Measurements from ENCODE around the gene SOX1. TPM values are rescaled to one million over a fixed set of nuclear protein-coding genes. Genes with fewer than 3 reads are reported as not detected.

SOX1 gene
- total RNA-seq (not detected), polyA plus RNA-seq (not detected)

DNA sequence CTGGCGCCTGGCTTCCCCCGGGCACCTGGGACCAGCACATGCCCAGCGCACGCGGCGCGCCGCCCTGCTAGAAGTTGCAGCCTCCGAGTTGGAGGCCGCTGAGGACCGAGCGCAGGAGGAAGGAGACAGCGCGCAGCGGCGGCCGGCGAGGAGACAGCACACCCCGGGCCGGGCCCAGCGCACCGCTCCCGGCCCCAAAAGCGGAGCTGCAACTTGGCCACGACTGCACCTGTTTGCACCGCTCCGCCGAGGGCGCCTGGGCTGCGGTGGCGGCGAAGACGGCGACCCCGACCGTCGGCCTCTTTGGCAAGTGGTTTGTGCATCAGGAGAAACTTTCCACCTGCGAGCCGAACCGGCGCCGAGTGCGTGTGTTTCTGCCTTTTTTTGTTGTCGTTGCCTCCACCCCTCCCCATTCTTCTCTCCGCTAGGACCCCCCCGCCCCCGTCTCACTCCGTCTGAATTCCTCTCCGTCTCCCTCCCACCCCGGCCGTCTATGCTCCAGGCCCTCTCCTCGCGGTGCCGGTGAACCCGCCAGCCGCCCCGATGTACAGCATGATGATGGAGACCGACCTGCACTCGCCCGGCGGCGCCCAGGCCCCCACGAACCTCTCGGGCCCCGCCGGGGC lies at the start of gene SOX1:
Gene SOX1 (plus strand): TSS at position 34 of the 626 bp plus-strand sequence. CDS start 510 bp downstream, at position 544.
- WGBS, result 7% methylated on average over 66 of the region's 66 CpGs
- no peak for DNase-seq (ENCODE audit: low spot score)
- TF ChIP-seq GABPA (IDR thresholded peaks at IDR 0.05 in 1 of 2, conservative IDR thresholded peaks at IDR 0.05 in 1 of 2) (no peak), TAF1 (conservative IDR thresholded peaks at IDR 0.05) (no peak), YY1 (IDR thresholded peaks at IDR 0.05) (no peak), HNF4G (IDR thresholded peaks at IDR 0.05) (no peak), SP1 (IDR thresholded peaks at IDR 0.05) (no peak), RAD21 (IDR thresholded peaks at IDR 0.05) (no peak)
- TF ChIP-seq, protein P1, sequence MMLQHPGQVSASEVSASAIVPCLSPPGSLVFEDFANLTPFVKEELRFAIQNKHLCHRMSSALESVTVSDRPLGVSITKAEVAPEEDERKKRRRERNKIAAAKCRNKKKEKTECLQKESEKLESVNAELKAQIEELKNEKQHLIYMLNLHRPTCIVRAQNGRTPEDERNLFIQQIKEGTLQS (IDR thresholded peaks at IDR 0.05), result no peak
- TF ChIP-seq, protein P2, sequence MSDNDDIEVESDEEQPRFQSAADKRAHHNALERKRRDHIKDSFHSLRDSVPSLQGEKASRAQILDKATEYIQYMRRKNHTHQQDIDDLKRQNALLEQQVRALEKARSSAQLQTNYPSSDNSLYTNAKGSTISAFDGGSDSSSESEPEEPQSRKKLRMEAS (IDR thresholded peaks at IDR 0.05), result no peak
- TF ChIP-seq, protein P3, sequence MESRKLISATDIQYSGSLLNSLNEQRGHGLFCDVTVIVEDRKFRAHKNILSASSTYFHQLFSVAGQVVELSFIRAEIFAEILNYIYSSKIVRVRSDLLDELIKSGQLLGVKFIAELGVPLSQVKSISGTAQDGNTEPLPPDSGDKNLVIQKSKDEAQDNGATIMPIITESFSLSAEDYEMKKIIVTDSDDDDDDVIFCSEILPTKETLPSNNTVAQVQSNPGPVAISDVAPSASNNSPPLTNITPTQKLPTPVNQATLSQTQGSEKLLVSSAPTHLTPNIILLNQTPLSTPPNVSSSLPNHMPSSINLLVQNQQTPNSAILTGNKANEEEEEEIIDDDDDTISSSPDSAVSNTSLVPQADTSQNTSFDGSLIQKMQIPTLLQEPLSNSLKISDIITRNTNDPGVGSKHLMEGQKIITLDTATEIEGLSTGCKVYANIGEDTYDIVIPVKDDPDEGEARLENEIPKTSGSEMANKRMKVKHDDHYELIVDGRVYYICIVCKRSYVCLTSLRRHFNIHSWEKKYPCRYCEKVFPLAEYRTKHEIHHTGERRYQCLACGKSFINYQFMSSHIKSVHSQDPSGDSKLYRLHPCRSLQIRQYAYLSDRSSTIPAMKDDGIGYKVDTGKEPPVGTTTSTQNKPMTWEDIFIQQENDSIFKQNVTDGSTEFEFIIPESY (IDR thresholded peaks at IDR 0.05), result no peak
- peak within 1 kb of the TSS in 1 of 3 donors; percentile 33 for H3K4me3 ChIP-seq (ENCODE audit: low read depth in 1 of 3, low read length in 3 of 3)
- peaks cover 3 to 50% (median 16%) of the 10 kb centered on the region in 4 donors for H3K27me3 ChIP-seq (ENCODE audit: control insufficient read depth in 4 of 4, insufficient read depth in 4 of 4, low read length in 3 of 4)
- no peak within 1 kb of the TSS for H3K9ac ChIP-seq (ENCODE audit: low read depth in 1 of 2, low read length in 2 of 2)
- H3K4me1 ChIP-seq (ENCODE audit: control insufficient read depth in 4 of 4, insufficient read depth in 4 of 4, low read length in 3 of 4), result peaks cover 0 to 25% (median 12%) of the 10 kb centered on the region in 4 donors
- no peaks in the 10 kb centered on the region for H3K9me3 ChIP-seq (ENCODE audit: control insufficient read depth in 4 of 4, low read length in 3 of 4)
- H3K27ac ChIP-seq (ENCODE audit: low read depth in 1 of 2, low read length in 2 of 2), result no peak within 1 kb of the TSS
- H3K36me3 ChIP-seq (ENCODE audit: control insufficient read depth in 4 of 4, insufficient read depth in 3 of 4, low read depth in 1 of 4, low read length in 3 of 4), result no peaks in the 10 kb centered on the region

DNA sequence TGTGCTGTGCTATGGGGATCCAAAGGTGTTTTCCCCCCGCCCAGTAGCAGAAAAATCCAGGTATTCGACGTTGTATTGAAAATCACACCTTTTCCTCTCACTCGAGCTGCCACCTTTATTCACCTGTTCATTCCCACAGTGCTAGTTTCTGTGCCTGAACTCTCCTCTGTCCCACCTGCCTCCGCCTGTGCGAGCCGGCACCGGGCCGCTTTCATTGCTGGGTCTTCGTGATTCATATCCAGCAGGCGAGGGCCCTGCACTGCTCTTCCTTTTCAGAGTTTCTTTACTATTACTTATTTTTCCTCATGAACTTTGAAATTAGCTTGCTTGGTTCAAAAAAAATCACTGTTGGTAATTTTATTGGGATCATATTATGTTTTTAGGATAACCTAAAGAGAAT lies 42.4 kb upstream of the SOX1 start:
- Histone ChIP-seq H3K27me3 (ENCODE audit: control insufficient read depth in 4 of 4, insufficient read depth in 4 of 4, low read length in 3 of 4) (peaks cover 0 to 5% (median 2%) of the 10 kb centered on the region in 4 donors), H3K9ac (ENCODE audit: low read depth in 1 of 2, low read length in 2 of 2) (no peak overlapping the region), H3K9me3 (ENCODE audit: control insufficient read depth in 4 of 4, low read length in 3 of 4) (peaks cover 0 to 8% (median 0%) of the 10 kb centered on the region in 4 donors), H3K4me3 (ENCODE audit: low read depth in 1 of 3, low read length in 3 of 3) (no peak overlapping the region), H3K27ac (ENCODE audit: low read depth in 1 of 2, low read length in 2 of 2) (no peak overlapping the region), H3K4me1 (ENCODE audit: control insufficient read depth in 4 of 4, insufficient read depth in 4 of 4, low read length in 3 of 4) (no peaks in the 10 kb centered on the region), H3K36me3 (ENCODE audit: control insufficient read depth in 4 of 4, insufficient read depth in 3 of 4, low read depth in 1 of 4, low read length in 3 of 4) (no peaks in the 10 kb centered on the region)
- no peak for DNase-seq (ENCODE audit: low spot score)
- TF ChIP-seq SP1 (IDR thresholded peaks at IDR 0.05) (no peak), TAF1 (conservative IDR thresholded peaks at IDR 0.05) (no peak), JUND (IDR thresholded peaks at IDR 0.05) (no peak), YY1 (IDR thresholded peaks at IDR 0.05) (no peak), GABPA (IDR thresholded peaks at IDR 0.05 in 1 of 2, conservative IDR thresholded peaks at IDR 0.05 in 1 of 2) (no peak), RXRA (IDR thresholded peaks at IDR 0.05) (no peak), FOXA1 (IDR thresholded peaks at IDR 0.05) (no peak), EGR1 (IDR thresholded peaks at IDR 0.05; ENCODE audit: low read depth in 2 of 2) (no peak), HNF4A (conservative IDR thresholded peaks at IDR 0.05) (no peak), RAD21 (IDR thresholded peaks at IDR 0.05) (no peak), NR2F2 (IDR thresholded peaks at IDR 0.05) (no peak), HNF4G (IDR thresholded peaks at IDR 0.05) (no peak), FOXA2 (IDR thresholded peaks at IDR 0.05) (no peak)
- TF ChIP-seq, protein P4, sequence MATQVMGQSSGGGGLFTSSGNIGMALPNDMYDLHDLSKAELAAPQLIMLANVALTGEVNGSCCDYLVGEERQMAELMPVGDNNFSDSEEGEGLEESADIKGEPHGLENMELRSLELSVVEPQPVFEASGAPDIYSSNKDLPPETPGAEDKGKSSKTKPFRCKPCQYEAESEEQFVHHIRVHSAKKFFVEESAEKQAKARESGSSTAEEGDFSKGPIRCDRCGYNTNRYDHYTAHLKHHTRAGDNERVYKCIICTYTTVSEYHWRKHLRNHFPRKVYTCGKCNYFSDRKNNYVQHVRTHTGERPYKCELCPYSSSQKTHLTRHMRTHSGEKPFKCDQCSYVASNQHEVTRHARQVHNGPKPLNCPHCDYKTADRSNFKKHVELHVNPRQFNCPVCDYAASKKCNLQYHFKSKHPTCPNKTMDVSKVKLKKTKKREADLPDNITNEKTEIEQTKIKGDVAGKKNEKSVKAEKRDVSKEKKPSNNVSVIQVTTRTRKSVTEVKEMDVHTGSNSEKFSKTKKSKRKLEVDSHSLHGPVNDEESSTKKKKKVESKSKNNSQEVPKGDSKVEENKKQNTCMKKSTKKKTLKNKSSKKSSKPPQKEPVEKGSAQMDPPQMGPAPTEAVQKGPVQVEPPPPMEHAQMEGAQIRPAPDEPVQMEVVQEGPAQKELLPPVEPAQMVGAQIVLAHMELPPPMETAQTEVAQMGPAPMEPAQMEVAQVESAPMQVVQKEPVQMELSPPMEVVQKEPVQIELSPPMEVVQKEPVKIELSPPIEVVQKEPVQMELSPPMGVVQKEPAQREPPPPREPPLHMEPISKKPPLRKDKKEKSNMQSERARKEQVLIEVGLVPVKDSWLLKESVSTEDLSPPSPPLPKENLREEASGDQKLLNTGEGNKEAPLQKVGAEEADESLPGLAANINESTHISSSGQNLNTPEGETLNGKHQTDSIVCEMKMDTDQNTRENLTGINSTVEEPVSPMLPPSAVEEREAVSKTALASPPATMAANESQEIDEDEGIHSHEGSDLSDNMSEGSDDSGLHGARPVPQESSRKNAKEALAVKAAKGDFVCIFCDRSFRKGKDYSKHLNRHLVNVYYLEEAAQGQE (IDR thresholded peaks at IDR 0.05), result no peak
- TF ChIP-seq, protein P3 (IDR thresholded peaks at IDR 0.05), result no peak
- TF ChIP-seq, protein P2 (IDR thresholded peaks at IDR 0.05), result no peak
- TF ChIP-seq, protein P5, sequence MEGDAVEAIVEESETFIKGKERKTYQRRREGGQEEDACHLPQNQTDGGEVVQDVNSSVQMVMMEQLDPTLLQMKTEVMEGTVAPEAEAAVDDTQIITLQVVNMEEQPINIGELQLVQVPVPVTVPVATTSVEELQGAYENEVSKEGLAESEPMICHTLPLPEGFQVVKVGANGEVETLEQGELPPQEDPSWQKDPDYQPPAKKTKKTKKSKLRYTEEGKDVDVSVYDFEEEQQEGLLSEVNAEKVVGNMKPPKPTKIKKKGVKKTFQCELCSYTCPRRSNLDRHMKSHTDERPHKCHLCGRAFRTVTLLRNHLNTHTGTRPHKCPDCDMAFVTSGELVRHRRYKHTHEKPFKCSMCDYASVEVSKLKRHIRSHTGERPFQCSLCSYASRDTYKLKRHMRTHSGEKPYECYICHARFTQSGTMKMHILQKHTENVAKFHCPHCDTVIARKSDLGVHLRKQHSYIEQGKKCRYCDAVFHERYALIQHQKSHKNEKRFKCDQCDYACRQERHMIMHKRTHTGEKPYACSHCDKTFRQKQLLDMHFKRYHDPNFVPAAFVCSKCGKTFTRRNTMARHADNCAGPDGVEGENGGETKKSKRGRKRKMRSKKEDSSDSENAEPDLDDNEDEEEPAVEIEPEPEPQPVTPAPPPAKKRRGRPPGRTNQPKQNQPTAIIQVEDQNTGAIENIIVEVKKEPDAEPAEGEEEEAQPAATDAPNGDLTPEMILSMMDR (IDR thresholded peaks at IDR 0.05; ENCODE audit: low read depth, low read length, missing input control), result no peak
- TF ChIP-seq, protein P1 (IDR thresholded peaks at IDR 0.05), result no peak
- WGBS, result 85% methylated on average over 11 of the region's 11 CpGs
